LHCN-M2 (cell line): ENCODE results near the gene RPS6KB2. TPM values are rescaled to one million over a fixed set of nuclear protein-coding genes. Genes with fewer than 3 reads are reported as not detected.
A peak's percentile ranks its signal among the peaks of the same experiment; 100 is the strongest.
"Not testable (repeated sequence)": the region's sequence is repeated elsewhere in the genome, so short reads cannot be mapped to it uniquely, and the experiment has no call there.

ENCODE experiments used
- DNase-seq: peaks from one replicate; pipeline ENCODE4 v3.0.0-alpha.2; 2012; ENCODE audit warnings: low read depth
- total RNA-seq: library from RNA; depleted of rRNA; stranded (reverse); fragments of >200 nt; gene quantifications from 2 replicates; pipeline ENCODE4 v1.2.3, GENCODE V29; 2014

RPS6KB2 gene
- total RNA-seq, 1 experiment from 2014 or later: 56.1 TPM

- not testable (repeated sequence) for DNase-seq
Measured at GRCh38 chr11:67465530-67465929, 37.2 kb downstream of the RPS6KB2 start.

- DNase-seq: no peak
Measured at GRCh38 chr11:67466367-67466766, 38.1 kb downstream of the RPS6KB2 start.

GRCh38 chr11:67466962-67467771 is 38.9 kb downstream of the RPS6KB2 start:
- DNase-seq: no peak

GRCh38 chr11:67468056-67468455 is 39.8 kb downstream of the RPS6KB2 start:
- no peak for DNase-seq

GRCh38 chr11:67468456-67468758 is 40.1 kb downstream of the RPS6KB2 start:
- DNase-seq: no peak

GRCh38 chr11:67468759-67469507 is 40.6 kb downstream of the RPS6KB2 start, which contains the start of gene TMEM134:
TMEM134 (minus strand) TSS chr11:67469251; CDS start chr11:67469192, 59 bp downstream.
- DNase-seq: peak; percentile 86

GRCh38 chr11:67469508-67469811 is 41.2 kb downstream of the RPS6KB2 start:
- no peak for DNase-seq

- DNase-seq: no peak
Measured at GRCh38 chr11:67470337-67471002, 42.2 kb downstream of the RPS6KB2 start.

GRCh38 chr11:67472882-67473281 is 44.6 kb downstream of the RPS6KB2 start:
- no peak for DNase-seq

GRCh38 chr11:67476692-67477091 is 48.4 kb downstream of the RPS6KB2 start:
- DNase-seq: not testable (repeated sequence)

- DNase-seq: not testable (repeated sequence)
Measured at GRCh38 chr11:67477344-67478050, 49.2 kb downstream of the RPS6KB2 start.

GRCh38 chr11:67482275-67482826 is 54.1 kb downstream of the RPS6KB2 start:
- no peak for DNase-seq

GRCh38 chr11:67482827-67483798 is 54.8 kb downstream of the RPS6KB2 start, which contains the start of gene AIP:
AIP (plus strand) TSS chr11:67483026; CDS start chr11:67483159, 133 bp downstream.
- DNase-seq: peak; percentile 97

- DNase-seq: no peak
Measured at GRCh38 chr11:67483831-67484665, 55.8 kb downstream of the RPS6KB2 start.

- no peak for DNase-seq
Measured at GRCh38 chr11:67484847-67485311, 56.6 kb downstream of the RPS6KB2 start.
